Natural killer cell treated with Interleukin-12 subunit alpha and Interleukin-12 subunit beta and Interleukin-15 and Interleukin-18, amount 100 ng/mL, for 72 hours (primary cell): ENCODE results near the gene MGLL. TPM values are rescaled to one million over a fixed set of nuclear protein-coding genes. Genes with fewer than 3 reads are reported as not detected.

Source experiments
- ATAC-seq, 2 donors: fragments of 150-1000 bp; cut with Tn5 transposase in 1 of 2; sonication (Bioruptor Pico), chemical (Tn5 transposase) in 1 of 2; 2 replicates each; pipeline ENCODE4 v1.10.0; 2021
- DNase-seq: peaks from one replicate; pipeline ENCODE4 v3.0.0; 2022; ENCODE audit warnings: low spot score
- H3K27ac Mint-ChIP-seq, 2 donors: 1 replicate in 1 of 2; 2 replicates in 1 of 2; pipeline ENCODE4 v1.8.0; 2022; ENCODE audit warnings: mixed read lengths in 2 of 2, mild to moderate bottlenecking in 1 of 2, moderate library complexity in 1 of 2
- H3K27me3 Mint-ChIP-seq, 2 donors: 1 replicate in 1 of 2; 2 replicates in 1 of 2; pipeline ENCODE4 v1.8.0; 2022; ENCODE audit warnings: mixed read lengths in 2 of 2
- H3K36me3 Mint-ChIP-seq: one replicate; pipeline ENCODE4 v1.8.0; 2022; ENCODE audit warnings: mixed read lengths
- H3K4me1 Mint-ChIP-seq, 2 donors: 1 replicate in 1 of 2; 2 replicates in 1 of 2; pipeline ENCODE4 v1.8.0; 2022; ENCODE audit warnings: low read depth in 2 of 2, mixed read lengths in 2 of 2, mild to moderate bottlenecking in 1 of 2
- H3K4me3 Mint-ChIP-seq: one replicate; pipeline ENCODE4 v1.8.0; 2022; ENCODE audit warnings: mixed read lengths
- H3K9me3 Mint-ChIP-seq: 2 replicates; pipeline ENCODE4 v1.8.0; 2022; ENCODE audit warnings: mixed read lengths
- total RNA-seq, 2 donors: library from RNA; stranded (reverse); gene quantifications; one replicate each; pipeline ENCODE4 v1.2.3, GENCODE V29; 2022

MGLL gene
- total RNA-seq, 2 donors from 2014 or later, result 2.1 to 3.2 TPM

DNA sequence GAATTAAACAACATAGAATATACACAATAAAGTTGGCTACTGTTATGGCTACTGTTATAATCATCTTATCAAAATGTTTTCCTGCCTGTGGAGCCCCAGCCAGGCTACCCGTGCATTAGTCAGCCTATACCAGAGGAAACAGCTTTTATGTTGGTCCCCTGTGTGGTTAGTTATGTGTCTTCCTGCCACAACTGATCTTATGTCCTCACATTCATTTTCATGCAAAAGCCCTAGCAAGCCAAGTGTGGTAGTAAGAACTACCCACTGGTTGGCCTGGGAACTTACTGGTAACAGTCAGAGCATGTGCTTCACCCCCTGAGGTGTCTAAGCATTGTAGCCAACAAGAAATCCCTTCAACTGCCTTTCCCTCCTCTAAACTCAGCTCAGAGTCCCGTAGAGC, 21.8 kb downstream of the MGLL start:
- Mint-ChIP-seq H3K27me3 (no peaks in the 10 kb centered on the region), H3K4me1 (peaks cover 11 to 15% of the 10 kb centered on the region in 2 donors), H3K27ac (peak overlapping the region; percentile 73 to 90), H3K9me3 (no peaks in the 10 kb centered on the region), H3K36me3 (no peaks in the 10 kb centered on the region), H3K4me3 (peak overlapping the region; percentile 70)
- peak; percentile 87 to 89 for ATAC-seq
- no peak for DNase-seq

DNA sequence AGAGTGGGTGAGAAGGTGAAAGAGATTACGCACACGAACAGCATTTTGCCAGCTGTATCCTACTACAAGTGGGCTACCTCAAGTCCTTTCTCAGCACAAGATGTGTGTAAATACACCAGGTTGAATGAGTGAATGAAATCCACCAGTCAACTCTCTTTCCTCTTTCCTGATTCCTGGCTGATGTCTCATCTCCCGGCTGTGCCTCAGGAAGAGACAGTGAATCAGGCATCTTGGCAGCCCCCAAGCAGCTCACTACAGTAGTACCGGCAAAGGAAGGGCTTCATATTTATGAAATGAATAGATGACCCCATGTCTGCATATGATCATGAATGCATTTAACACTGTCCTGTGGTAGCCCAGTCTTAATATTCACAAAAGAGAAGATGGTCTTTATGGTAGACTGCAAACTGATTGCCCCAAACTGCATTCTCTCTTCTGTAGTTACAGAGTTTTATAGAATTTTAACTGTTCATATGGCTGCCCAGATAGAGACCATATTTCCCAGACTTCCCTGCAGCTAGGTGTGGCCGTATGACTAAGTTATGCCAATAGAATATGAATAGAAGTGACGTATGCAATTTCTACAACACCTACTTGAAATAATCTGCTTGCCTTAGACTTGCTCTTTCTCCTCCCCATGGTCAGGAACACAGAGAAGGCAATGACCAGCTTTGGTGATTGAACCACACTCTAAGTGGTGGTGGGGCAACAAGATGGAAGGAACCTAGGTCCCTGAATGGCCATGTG, 22.7 kb downstream of the MGLL start:
- peaks cover 11 to 14% of the 10 kb centered on the region in 2 donors for H3K4me1 Mint-ChIP-seq
- no peak for ATAC-seq
- no peaks in the 10 kb centered on the region for H3K9me3 Mint-ChIP-seq
- peak overlapping the region in 1 of 2 donors; percentile 90 for H3K27ac Mint-ChIP-seq
- no peak overlapping the region for H3K4me3 Mint-ChIP-seq
- DNase-seq, result no peak
- H3K36me3 Mint-ChIP-seq, result no peaks in the 10 kb centered on the region
- no peaks in the 10 kb centered on the region for H3K27me3 Mint-ChIP-seq

- no peak overlapping the region for H3K4me3 Mint-ChIP-seq
- peak overlapping the region in 1 of 2 donors; percentile 3 for H3K27ac Mint-ChIP-seq
- H3K9me3 Mint-ChIP-seq, result no peaks in the 10 kb centered on the region
These were observed 23.6 kb downstream of the MGLL start for GRCh38 chr3:127798716-127799115.

GRCh38 chr3:127796831-127797150, 25.5 kb downstream of the MGLL start:
- Mint-ChIP-seq H3K4me3 (no peak overlapping the region), H3K27me3 (no peaks in the 10 kb centered on the region), H3K4me1 (peaks cover 11% of the 10 kb centered on the region in 2 donors), H3K9me3 (no peaks in the 10 kb centered on the region), H3K27ac (no peak overlapping the region), H3K36me3 (no peaks in the 10 kb centered on the region)
- ATAC-seq, result no peak
- DNase-seq, result no peak

More at GRCh38 chr3:127798716-127799115, 23.6 kb downstream of the MGLL start:
- DNase-seq (no peak), ATAC-seq (no peak)
- Mint-ChIP-seq H3K4me1 (peaks cover 11% of the 10 kb centered on the region in 2 donors), H3K27me3 (no peaks in the 10 kb centered on the region), H3K36me3 (no peaks in the 10 kb centered on the region)

GRCh38 chr3:127796045-127796830, 26.1 kb downstream of the MGLL start:
- ATAC-seq (no peak), DNase-seq (no peak)
- H3K4me1 Mint-ChIP-seq, result peaks cover 11% of the 10 kb centered on the region in 2 donors
- no peaks in the 10 kb centered on the region for H3K9me3 Mint-ChIP-seq
- H3K36me3 Mint-ChIP-seq, result no peaks in the 10 kb centered on the region
- no peaks in the 10 kb centered on the region for H3K27me3 Mint-ChIP-seq
- no peak overlapping the region for H3K27ac Mint-ChIP-seq
- no peak overlapping the region for H3K4me3 Mint-ChIP-seq

DNA sequence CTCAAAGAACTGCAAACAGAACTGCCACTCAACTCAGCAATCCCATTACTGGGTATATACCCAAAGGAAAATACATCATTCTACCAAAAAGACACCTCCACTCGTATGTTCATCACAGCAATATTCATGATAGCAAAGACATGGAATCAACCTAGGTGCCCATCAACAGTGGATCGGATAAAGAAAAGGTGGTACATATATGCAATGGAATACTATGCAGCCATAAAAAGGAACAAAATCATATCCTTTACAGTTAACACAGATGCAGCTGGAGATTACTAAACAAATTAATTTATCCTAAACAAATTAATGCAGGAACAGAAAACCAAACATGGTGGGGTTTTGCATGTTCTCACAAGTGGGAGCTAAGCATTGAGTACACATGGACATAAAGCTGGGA, 27.3 kb downstream of the MGLL start:
- Mint-ChIP-seq H3K9me3 (no peaks in the 10 kb centered on the region), H3K27ac (no peak overlapping the region), H3K4me1 (peaks cover 1 to 2% of the 10 kb centered on the region in 2 donors), H3K36me3 (no peaks in the 10 kb centered on the region), H3K27me3 (no peaks in the 10 kb centered on the region), H3K4me3 (no peak overlapping the region)
- no peak for DNase-seq
- ATAC-seq, result no peak

GRCh38 chr3:127794402-127794801, 27.9 kb downstream of the MGLL start:
- ATAC-seq (no peak), DNase-seq (no peak)
- Mint-ChIP-seq H3K4me1 (peaks cover 0 to 2% of the 10 kb centered on the region in 2 donors), H3K36me3 (no peaks in the 10 kb centered on the region), H3K27ac (no peak overlapping the region), H3K27me3 (no peaks in the 10 kb centered on the region), H3K9me3 (no peaks in the 10 kb centered on the region), H3K4me3 (no peak overlapping the region)

GRCh38 chr3:127792541-127793292, 29.6 kb downstream of the MGLL start:
- H3K4me3 Mint-ChIP-seq, result no peak overlapping the region
- no peaks in the 10 kb centered on the region for H3K9me3 Mint-ChIP-seq
- peaks cover 0 to 3% of the 10 kb centered on the region in 2 donors for H3K4me1 Mint-ChIP-seq
- H3K36me3 Mint-ChIP-seq, result no peaks in the 10 kb centered on the region
- H3K27ac Mint-ChIP-seq, result no peak overlapping the region
- no peaks in the 10 kb centered on the region for H3K27me3 Mint-ChIP-seq
- ATAC-seq (no peak), DNase-seq (peak; percentile 22)

DNA sequence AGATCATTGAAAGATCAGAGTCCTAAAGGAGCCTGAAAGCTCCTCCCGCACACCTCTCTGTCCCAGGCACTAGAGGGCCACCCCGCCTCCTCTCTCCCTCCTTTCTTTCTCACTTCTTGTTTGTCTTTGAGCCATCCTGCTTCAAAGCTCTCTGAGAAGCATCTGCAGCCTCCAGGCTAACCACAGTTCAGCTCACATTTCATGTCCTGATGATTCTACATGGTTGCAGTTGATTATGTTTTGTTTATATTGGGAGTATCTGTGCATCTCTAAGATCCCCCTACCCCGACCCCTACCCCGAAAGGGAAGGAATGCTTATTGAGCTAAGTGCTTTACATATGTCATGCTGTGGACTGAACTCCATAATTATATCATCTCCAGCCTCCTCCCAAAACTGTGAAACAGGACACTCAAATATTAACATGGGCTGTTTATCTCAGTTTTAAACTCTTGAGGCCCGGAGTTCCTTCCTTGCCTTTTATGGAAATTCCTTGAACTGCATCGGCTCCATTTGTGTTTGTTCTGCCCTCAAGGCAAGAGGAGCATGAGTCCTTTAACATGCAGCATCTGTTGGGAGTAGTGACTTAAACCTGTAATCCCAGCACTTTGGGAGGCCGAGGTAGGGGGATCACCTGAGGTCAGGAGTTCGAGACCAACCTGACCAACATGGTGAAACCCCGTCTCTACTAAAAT, 30.9 kb downstream of the MGLL start:
- Mint-ChIP-seq H3K36me3 (no peaks in the 10 kb centered on the region), H3K4me3 (no peak overlapping the region), H3K9me3 (no peaks in the 10 kb centered on the region), H3K27ac (no peak overlapping the region), H3K4me1 (peaks cover 0 to 3% of the 10 kb centered on the region in 2 donors), H3K27me3 (no peaks in the 10 kb centered on the region)
- ATAC-seq (no peak), DNase-seq (no peak)

DNA sequence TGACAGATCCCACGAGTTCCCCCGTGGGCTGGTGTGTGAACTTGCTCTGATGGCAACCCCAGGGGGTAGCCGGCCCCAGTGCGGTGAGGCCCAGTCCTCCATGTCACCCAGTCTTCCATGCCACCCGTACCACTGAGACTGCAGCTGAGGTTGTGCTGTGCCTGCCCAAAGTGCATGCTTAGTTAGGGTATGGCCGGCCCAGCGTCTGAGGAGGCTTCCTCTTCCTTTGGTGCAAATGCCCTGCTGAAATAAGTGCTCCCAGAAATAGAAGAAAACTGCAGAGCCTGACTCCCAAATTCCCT, 31.5 kb downstream of the MGLL start:
- no peaks in the 10 kb centered on the region for H3K27me3 Mint-ChIP-seq
- ATAC-seq, result no peak
- no peak overlapping the region for H3K4me3 Mint-ChIP-seq
- H3K4me1 Mint-ChIP-seq, result peaks cover 0 to 3% of the 10 kb centered on the region in 2 donors
- no peaks in the 10 kb centered on the region for H3K36me3 Mint-ChIP-seq
- no peaks in the 10 kb centered on the region for H3K9me3 Mint-ChIP-seq
- no peak for DNase-seq
- H3K27ac Mint-ChIP-seq, result no peak overlapping the region

GRCh38 chr3:127789990-127790881, 32.1 kb downstream of the MGLL start:
- no peak overlapping the region for H3K27ac Mint-ChIP-seq
- H3K27me3 Mint-ChIP-seq, result no peaks in the 10 kb centered on the region
- no peaks in the 10 kb centered on the region for H3K9me3 Mint-ChIP-seq
- ATAC-seq, result no peak
- H3K4me3 Mint-ChIP-seq, result no peak overlapping the region
- no peak for DNase-seq
- H3K4me1 Mint-ChIP-seq, result peaks cover 0 to 3% of the 10 kb centered on the region in 2 donors
- no peaks in the 10 kb centered on the region for H3K36me3 Mint-ChIP-seq

GRCh38 chr3:127789051-127789450, 33.3 kb downstream of the MGLL start:
- Mint-ChIP-seq H3K4me3 (no peak overlapping the region), H3K4me1 (peaks cover 0 to 3% of the 10 kb centered on the region in 2 donors), H3K36me3 (no peaks in the 10 kb centered on the region), H3K27me3 (no peaks in the 10 kb centered on the region), H3K27ac (peak overlapping the region in 1 of 2 donors; percentile 53), H3K9me3 (no peaks in the 10 kb centered on the region)
- ATAC-seq, result no peak
- no peak for DNase-seq

- ATAC-seq (no peak), DNase-seq (no peak)
- no peak overlapping the region for H3K4me3 Mint-ChIP-seq
- no peaks in the 10 kb centered on the region for H3K9me3 Mint-ChIP-seq
- H3K36me3 Mint-ChIP-seq, result no peaks in the 10 kb centered on the region
- no peaks in the 10 kb centered on the region for H3K27me3 Mint-ChIP-seq
- peaks cover 0 to 3% of the 10 kb centered on the region in 2 donors for H3K4me1 Mint-ChIP-seq
- peak overlapping the region in 1 of 2 donors; percentile 53 for H3K27ac Mint-ChIP-seq
These were observed 33.8 kb downstream of the MGLL start for GRCh38 chr3:127788451-127788909.
